ENCODE measurements around the gene PEX6.

The PEX6 gene

GRCh38 chr6:42925248-42925857, 53.6 kb downstream of the PEX6 start:
- Histone ChIP-seq H3K9ac (ENCODE audit: low read depth, low read length, poor library complexity, severe bottlenecking) (no peak overlapping the region), H2AFZ (ENCODE audit: low read length) (no peak overlapping the region), H3K9me3 (ENCODE audit: insufficient read depth, low read depth, low read length) (no peaks in the 10 kb centered on the region), H3K79me2 (ENCODE audit: insufficient read depth, low read length) (peaks cover under 1% of the 10 kb centered on the region; the same call in 1 of the 2 replicates), H3K36me3 (ENCODE audit: insufficient read depth, low read length) (no peaks in the 10 kb centered on the region), H4K20me1 (ENCODE audit: insufficient read depth, low read length, poor library complexity, severe bottlenecking) (peaks cover 3% of the 10 kb centered on the region), H3K4me3 (ENCODE audit: low read length, poor library complexity, severe bottlenecking) (no peak overlapping the region), H3K4me2 (ENCODE audit: low read depth, low read length, poor library complexity, severe bottlenecking) (no peak overlapping the region), H3K4me1 (ENCODE audit: insufficient read depth, low read length, poor library complexity, severe bottlenecking) (peaks cover 9% of the 10 kb centered on the region), H3K27me3 (ENCODE audit: insufficient read depth, low read length, poor library complexity, severe bottlenecking) (no peaks in the 10 kb centered on the region), H3K9me2 (replicated peaks; ENCODE audit: low read depth, low read length) (no peaks in the 10 kb centered on the region), H3F3A (ENCODE audit: low read depth) (peaks cover 14% of the 10 kb centered on the region)
- TF ChIP-seq CTCF (conservative IDR thresholded peaks at IDR 0.05; ENCODE audit: low read length) (no peak), EZH2phosphoT487 (IDR thresholded peaks at IDR 0.05; ENCODE audit: borderline replicate concordance) (no peak)

GRCh38 chr6:42923666-42924065, 55.3 kb downstream of the PEX6 start:
- Histone ChIP-seq H3K9ac (ENCODE audit: low read depth, low read length, poor library complexity, severe bottlenecking) (no peak overlapping the region), H3K79me2 (ENCODE audit: insufficient read depth, low read length) (no peaks in the 10 kb centered on the region), H3K9me3 (ENCODE audit: insufficient read depth, low read depth, low read length) (no peaks in the 10 kb centered on the region), H2AFZ (ENCODE audit: low read length) (no peak overlapping the region), H4K20me1 (ENCODE audit: insufficient read depth, low read length, poor library complexity, severe bottlenecking) (no peaks in the 10 kb centered on the region), H3F3A (ENCODE audit: low read depth) (peaks cover 4% of the 10 kb centered on the region), H3K4me3 (ENCODE audit: low read length, poor library complexity, severe bottlenecking) (no peak overlapping the region), H3K36me3 (ENCODE audit: insufficient read depth, low read length) (no peaks in the 10 kb centered on the region), H3K9me2 (replicated peaks; ENCODE audit: low read depth, low read length) (no peaks in the 10 kb centered on the region), H3K4me2 (ENCODE audit: low read depth, low read length, poor library complexity, severe bottlenecking) (no peak overlapping the region), H3K27me3 (ENCODE audit: insufficient read depth, low read length, poor library complexity, severe bottlenecking) (no peaks in the 10 kb centered on the region), H3K4me1 (ENCODE audit: insufficient read depth, low read length, poor library complexity, severe bottlenecking) (peaks cover 7% of the 10 kb centered on the region)
- TF ChIP-seq EZH2phosphoT487 (IDR thresholded peaks at IDR 0.05; ENCODE audit: borderline replicate concordance) = no peak
- no peak for TF ChIP-seq CTCF (conservative IDR thresholded peaks at IDR 0.05; ENCODE audit: low read length)

GRCh38 chr6:42921801-42922200, 57.2 kb downstream of the PEX6 start:
- Histone ChIP-seq H3K79me2 (ENCODE audit: insufficient read depth, low read length) (no peaks in the 10 kb centered on the region), H3K9me2 (replicated peaks; ENCODE audit: low read depth, low read length) (no peaks in the 10 kb centered on the region), H3K36me3 (ENCODE audit: insufficient read depth, low read length) (no peaks in the 10 kb centered on the region), H3K9me3 (ENCODE audit: insufficient read depth, low read depth, low read length) (no peaks in the 10 kb centered on the region), H2AFZ (ENCODE audit: low read length) (no peak overlapping the region), H3K9ac (ENCODE audit: low read depth, low read length, poor library complexity, severe bottlenecking) (no peak overlapping the region), H4K20me1 (ENCODE audit: insufficient read depth, low read length, poor library complexity, severe bottlenecking) (no peaks in the 10 kb centered on the region), H3F3A (ENCODE audit: low read depth) (no peaks in the 10 kb centered on the region), H3K27me3 (ENCODE audit: insufficient read depth, low read length, poor library complexity, severe bottlenecking) (no peaks in the 10 kb centered on the region), H3K4me2 (ENCODE audit: low read depth, low read length, poor library complexity, severe bottlenecking) (no peak overlapping the region), H3K4me3 (ENCODE audit: low read length, poor library complexity, severe bottlenecking) (no peak overlapping the region), H3K4me1 (ENCODE audit: insufficient read depth, low read length, poor library complexity, severe bottlenecking) (no peaks in the 10 kb centered on the region)
- TF ChIP-seq EZH2phosphoT487 (IDR thresholded peaks at IDR 0.05; ENCODE audit: borderline replicate concordance) (no peak), CTCF (conservative IDR thresholded peaks at IDR 0.05; ENCODE audit: low read length) (no peak)

Data from Loucy (cell line).